ENCODE data around the gene SOX10. TPM values are rescaled to one million over a fixed set of nuclear protein-coding genes. Genes with fewer than 3 reads are reported as not detected.
A peak's percentile ranks its signal among the peaks of the same experiment; 100 is the strongest.

Gene SOX10
- total and polyA plus RNA-seq, 9 of the 15 experiments (the other 6 are each of a cell fraction or from before 2014, with no cell fraction given) = not detected

GRCh38 chr22:37967637-37968451 lies 16.5 kb downstream of the SOX10 start:
- H3K4me2 ChIP-seq (ENCODE audit: insufficient read depth, low read length) = no peak overlapping the region
- 91% methylated on average over 9 of the region's 14 CpGs for WGBS (ENCODE audit: insufficient coverage, low coverage, missing lambda C conversion rate)
- H3K9me3 ChIP-seq (replicated peaks; ENCODE audit: control insufficient read depth, insufficient read depth, low read depth, low read length) = no peaks in the 10 kb centered on the region
- no peaks in the 10 kb centered on the region for H3K9me1 ChIP-seq (ENCODE audit: control insufficient read depth, insufficient read depth, low read length)
- H3K4me3 ChIP-seq = no peak overlapping the region
- ATAC-seq = no peak
- peaks cover 0 to 3% of the 10 kb centered on the region in 2 experiments; a peak in 1 of 5 replicates for H3K4me1 ChIP-seq (replicated peaks in 1 of 2; ENCODE audit: control insufficient read depth in 2 of 2, insufficient read depth in 2 of 2, low read length in 2 of 2)
- H3K79me2 ChIP-seq (ENCODE audit: control insufficient read depth, insufficient read depth, low read length) = peaks cover 7% of the 10 kb centered on the region; the same call in 2 of the 3 replicates
- H3K27me3 ChIP-seq (ENCODE audit: control insufficient read depth in 2 of 2, insufficient read depth in 2 of 2, low read length in 2 of 2) = no peaks in the 10 kb centered on the region
- DNase-seq (ENCODE audit: extremely low read depth in 1 of 4, low spot score in 3 of 4) = no peak
- no peaks in the 10 kb centered on the region for H4K20me1 ChIP-seq (replicated peaks; ENCODE audit: control insufficient read depth, insufficient read depth, low read length)
- no peak overlapping the region for H3K27ac ChIP-seq (ENCODE audit: extremely low read depth, low read depth, low read length)
- intact Hi-C loops (cut with micrococcal nuclease) (no loop called here), in situ Hi-C loops (cut with MboI) (no loop called here)
- no TSS peak for BruUV-seq (replicated peaks)
- TF ChIP-seq SUPT5H (IDR thresholded peaks at IDR 0.05) = 0 out of 2 replicates have a peak, but pooled peaks have one; percentile 7
- peak; percentile 33; the same call in 1 of the 2 replicates for TF ChIP-seq RFX1 (IDR thresholded peaks at IDR 0.05)
- TF ChIP-seq ETV6 (IDR thresholded peaks at IDR 0.05; ENCODE audit: borderline replicate concordance in 1 of 2, low read depth in 2 of 2, low read length in 1 of 2) = no peak
- no peak for TF ChIP-seq ETV6 (CRISPR knock-in tag; IDR thresholded peaks at IDR 0.05; ENCODE audit: borderline replicate concordance)
- H2AFZ ChIP-seq (ENCODE audit: low read depth, low read length) = no peak overlapping the region
- ChIA-PET POLR2A (no interaction called here), CTCF (ENCODE audit: low intra/inter-chr PET ratio) (no interaction called here)
- no peak for FAIRE-seq
- H3K9ac ChIP-seq (ENCODE audit: insufficient read depth in 1 of 2, low read depth in 2 of 2, low read length in 2 of 2) = no peak overlapping the region
- peaks cover 49% of the 10 kb centered on the region for H3K36me3 ChIP-seq (ENCODE audit: control insufficient read depth, insufficient read depth, low read length)

DNA sequence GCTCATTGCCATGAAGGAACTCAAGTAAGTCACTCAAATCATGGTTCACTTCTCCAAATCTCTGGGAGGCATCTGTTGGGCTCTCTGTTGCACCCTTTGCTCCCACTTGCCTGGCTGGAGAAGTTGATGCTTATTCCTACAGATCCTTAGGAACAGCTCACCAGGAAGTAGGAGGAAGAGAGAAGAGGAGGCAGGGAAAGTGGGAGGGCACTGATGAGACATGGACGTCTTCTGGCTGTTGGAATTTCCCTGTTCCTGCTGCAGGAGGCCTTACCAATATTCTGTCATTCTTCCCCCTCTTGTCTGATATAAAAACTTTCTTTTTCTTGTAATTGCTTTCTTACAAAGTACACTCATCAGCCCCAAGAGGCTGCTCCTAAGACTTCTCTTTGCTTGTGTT lies 17.2 kb downstream of the SOX10 start:
- WGBS (ENCODE audit: insufficient coverage, low coverage, missing lambda C conversion rate) = 67% methylated on average over 1 of the region's 1 CpG
- DNase-seq (ENCODE audit: extremely low read depth in 1 of 4, low spot score in 3 of 4) (no peak), ATAC-seq (no peak), FAIRE-seq (no peak)
- H3K9me1 ChIP-seq (ENCODE audit: control insufficient read depth, insufficient read depth, low read length) = no peaks in the 10 kb centered on the region
- H4K20me1 ChIP-seq (replicated peaks; ENCODE audit: control insufficient read depth, insufficient read depth, low read length) = no peaks in the 10 kb centered on the region
- peaks cover 7% of the 10 kb centered on the region; the same call in 2 of the 3 replicates for H3K79me2 ChIP-seq (ENCODE audit: control insufficient read depth, insufficient read depth, low read length)
- intact Hi-C loops (cut with micrococcal nuclease) (no loop called here), in situ Hi-C loops (cut with MboI) (no loop called here)
- no peaks in the 10 kb centered on the region for H3K9me3 ChIP-seq (replicated peaks; ENCODE audit: control insufficient read depth, insufficient read depth, low read depth, low read length)
- H3K9ac ChIP-seq (ENCODE audit: insufficient read depth in 1 of 2, low read depth in 2 of 2, low read length in 2 of 2) = no peak overlapping the region
- peaks cover 52% of the 10 kb centered on the region for H3K36me3 ChIP-seq (ENCODE audit: control insufficient read depth, insufficient read depth, low read length)
- ChIA-PET POLR2A (no interaction called here), CTCF (ENCODE audit: low intra/inter-chr PET ratio) (no interaction called here)
- H3K27ac ChIP-seq (ENCODE audit: extremely low read depth, low read depth, low read length) = no peak overlapping the region
- H3K27me3 ChIP-seq (ENCODE audit: control insufficient read depth in 2 of 2, insufficient read depth in 2 of 2, low read length in 2 of 2) = no peaks in the 10 kb centered on the region
- no peak overlapping the region for H2AFZ ChIP-seq (ENCODE audit: low read depth, low read length)
- H3K4me3 ChIP-seq = no peak overlapping the region
- peaks cover 0 to 3% of the 10 kb centered on the region in 2 experiments; a peak in 1 of 5 replicates for H3K4me1 ChIP-seq (replicated peaks in 1 of 2; ENCODE audit: control insufficient read depth in 2 of 2, insufficient read depth in 2 of 2, low read length in 2 of 2)
- no peak overlapping the region for H3K4me2 ChIP-seq (ENCODE audit: insufficient read depth, low read length)
- no TSS peak for BruUV-seq (replicated peaks)
- TF ChIP-seq ZKSCAN3 (CRISPR knock-in tag; IDR thresholded peaks at IDR 0.05) (no peak), ZNF444 (CRISPR knock-in tag; IDR thresholded peaks at IDR 0.05) (no peak), OTX1 (CRISPR knock-in tag; IDR thresholded peaks at IDR 0.05) (no peak), MNT (conservative IDR thresholded peaks at IDR 0.05) (no peak), ZEB2 (IDR thresholded peaks at IDR 0.05) (no peak), SMAD1 (IDR thresholded peaks at IDR 0.05; ENCODE audit: low read depth, low read length, partially characterized antibody) (no peak), GATA2 (CRISPR knock-in tag; IDR thresholded peaks at IDR 0.05) (no peak), ZC3H11A (IDR thresholded peaks at IDR 0.05; ENCODE audit: low read depth, low read length) (no peak)
- TF ChIP-seq, protein P1, sequence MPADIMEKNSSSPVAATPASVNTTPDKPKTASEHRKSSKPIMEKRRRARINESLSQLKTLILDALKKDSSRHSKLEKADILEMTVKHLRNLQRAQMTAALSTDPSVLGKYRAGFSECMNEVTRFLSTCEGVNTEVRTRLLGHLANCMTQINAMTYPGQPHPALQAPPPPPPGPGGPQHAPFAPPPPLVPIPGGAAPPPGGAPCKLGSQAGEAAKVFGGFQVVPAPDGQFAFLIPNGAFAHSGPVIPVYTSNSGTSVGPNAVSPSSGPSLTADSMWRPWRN (IDR thresholded peaks at IDR 0.05; ENCODE audit: low read depth) = no peak
- TF ChIP-seq, protein P2, sequence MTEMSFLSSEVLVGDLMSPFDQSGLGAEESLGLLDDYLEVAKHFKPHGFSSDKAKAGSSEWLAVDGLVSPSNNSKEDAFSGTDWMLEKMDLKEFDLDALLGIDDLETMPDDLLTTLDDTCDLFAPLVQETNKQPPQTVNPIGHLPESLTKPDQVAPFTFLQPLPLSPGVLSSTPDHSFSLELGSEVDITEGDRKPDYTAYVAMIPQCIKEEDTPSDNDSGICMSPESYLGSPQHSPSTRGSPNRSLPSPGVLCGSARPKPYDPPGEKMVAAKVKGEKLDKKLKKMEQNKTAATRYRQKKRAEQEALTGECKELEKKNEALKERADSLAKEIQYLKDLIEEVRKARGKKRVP (CRISPR knock-in tag; IDR thresholded peaks at IDR 0.05) = no peak
